Panc1 (cell line): ENCODE results near the gene PHF14. TPM values are rescaled to one million over a fixed set of nuclear protein-coding genes. Genes with fewer than 3 reads are reported as not detected.

Experiments used
- ATAC-seq: fragments of 200-7000 bp; cut with Tn5 transposase; 2 replicates; pipeline ENCODE4 v1.9.1; 2020; ENCODE audit warnings: mild to moderate bottlenecking, moderate library complexity
- BruUV-seq: library from RNA; stranded (reverse); fragments of 400-500 nt; replicated peaks from 2 replicates; lab custom pipeline; 2021; lab: Mats Ljungman, UMichigan
- CTCF ChIA-PET: fragments of 300-600 bp; sonication (Branson Sonifier 250); formaldehyde crosslinking; loops from one replicate; lab custom pipeline; 2022; ENCODE audit warnings: antibody characterized with exemption; lab: Charles Lee
- POLR2A ChIA-PET: fragments of 300-600 bp; sonication (Branson Sonifier 250); formaldehyde crosslinking; loops from one replicate; lab custom pipeline; 2022; ENCODE audit warnings: antibody characterized with exemption; lab: Charles Lee
- DNase-seq: peaks from one replicate; pipeline ENCODE4 v3.0.0-alpha.2; 2010; ENCODE audit warnings: low read depth, low spot score
- H3K27ac ChIP-seq: 2 replicates; pipeline ENCODE4 v1.5.1; 2011; ENCODE audit warnings: mild to moderate bottlenecking, low read length, inconsistent platforms
- H3K27me3 ChIP-seq: fragments of 200-500 bp; sonication (Bioruptor generic); 2 replicates; pipeline ENCODE4 v1.6.0; 2014; ENCODE audit warnings: low read length, inconsistent platforms; ENCODE audit not compliant: control insufficient read depth, insufficient read depth
- H3K36me3 ChIP-seq: fragments of 200-500 bp; sonication (Bioruptor generic); 2 replicates; pipeline ENCODE4 v1.5.1; 2014; ENCODE audit warnings: inconsistent platforms, mild to moderate bottlenecking, low read length, moderate library complexity; ENCODE audit not compliant: control insufficient read depth, insufficient read depth
- H3K4me1 ChIP-seq: 2 replicates; pipeline ENCODE4 v1.5.1; 2011; ENCODE audit warnings: inconsistent platforms, mild to moderate bottlenecking, low read length, moderate library complexity; ENCODE audit not compliant: control insufficient read depth, insufficient read depth
- H3K4me3 ChIP-seq, 2 experiments: 2 replicates each; pipeline ENCODE4 v1.5.1; 2011 to 2012; ENCODE audit warnings: low read depth in 2 of 2, low read length in 2 of 2, mild to moderate bottlenecking in 2 of 2, inconsistent platforms in 1 of 2, moderate library complexity in 1 of 2
- H3K9me3 ChIP-seq: fragments of 200-500 bp; sonication (Bioruptor generic); 2 replicates; pipeline ENCODE4 v1.5.1; 2014; ENCODE audit warnings: low read depth, mild to moderate bottlenecking, inconsistent platforms, low read length, moderate library complexity; ENCODE audit not compliant: control insufficient read depth, insufficient read depth
- CTCF ChIP-seq: fragments of 450-650 bp; IDR thresholded peaks from 2 replicates; pipeline ENCODE4 v1.5.1; 2017; ENCODE audit warnings: mild to moderate bottlenecking
- POLR2AphosphoS5 ChIP-seq: IDR thresholded peaks from 2 replicates; pipeline ENCODE4 v1.6.1; 2012; ENCODE audit warnings: mild to moderate bottlenecking, low read depth, low read length, moderate library complexity
- REST ChIP-seq, 2 experiments: IDR thresholded peaks; 2 replicates each; pipeline ENCODE4 v1.6.1; 2011 to 2012; ENCODE audit warnings: low read depth in 2 of 2, control low read depth in 1 of 2, low read length in 1 of 2, mild to moderate bottlenecking in 1 of 2, moderate library complexity in 1 of 2; ENCODE audit not compliant: insufficient read depth in 1 of 2
- SIN3A ChIP-seq: IDR thresholded peaks from 2 replicates; pipeline ENCODE4 v1.6.1; 2012; ENCODE audit warnings: low read depth, mild to moderate bottlenecking, low read length, moderate library complexity, borderline replicate concordance; ENCODE audit not compliant: insufficient read depth
- TCF7L2 ChIP-seq: IDR thresholded peaks from 2 replicates; pipeline ENCODE4 v1.6.1; 2011; ENCODE audit warnings: mild to moderate bottlenecking, low read depth, low read length, inconsistent platforms
- in situ Hi-C: cut with HindIII; loops from 2 replicates; pipeline ENCODE4 v1.10.0; 2016; ENCODE audit warnings: low sequenced_read_pairs, low pct_unique_long_range_greater_than_20kb
- intact Hi-C: fragments of 100-400 bp; cut with micrococcal nuclease; formaldehyde crosslinking; loops from one replicate; pipeline ENCODE4 v1.10.0; 2022; ENCODE audit not compliant: unreplicated experiment
- total RNA-seq: library from RNA; stranded (reverse); gene quantifications from one replicate; pipeline ENCODE4 v1.2.1, GENCODE V29; 2021; ENCODE audit not compliant: unreplicated experiment

Gene PHF14
- total RNA-seq, 1 experiment from 2014 or later = 85.6 TPM

GRCh38 chr7:11212816-11213215, 239.1 kb downstream of the PHF14 start:
- TF ChIP-seq TCF7L2 (no peak), CTCF (no peak), POLR2AphosphoS5 (no peak), SIN3A (no peak), REST (IDR thresholded peaks at IDR 0.05; ENCODE audit: insufficient read depth in 1 of 2, low read depth in 2 of 2, low read length in 1 of 2) (no peak)
- Histone ChIP-seq H3K4me1 (no peaks in the 10 kb centered on the region), H3K4me3 (no peak overlapping the region), H3K27me3 (no peaks in the 10 kb centered on the region; the same call in 1 of the 2 replicates), H3K9me3 (no peaks in the 10 kb centered on the region), H3K36me3 (no peaks in the 10 kb centered on the region), H3K27ac (no peak overlapping the region)
- no peak for ATAC-seq
- POLR2A ChIA-PET = no interaction called here
- CTCF ChIA-PET = no interaction called here
- DNase-seq = no peak
- in situ Hi-C loops = no loop called here
- intact Hi-C loops = loop anchor here (5.0 kb wide), 1 partner anchor 129 kb away; no protein-coding TSS in a partner anchor
- BruUV-seq = no TSS peak

GRCh38 chr7:11213266-11213665, 239.6 kb downstream of the PHF14 start:
- CTCF ChIA-PET = no interaction called here
- no peak for DNase-seq
- H3K4me1 ChIP-seq = no peaks in the 10 kb centered on the region
- no peak for TF ChIP-seq TCF7L2
- no peak for TF ChIP-seq POLR2AphosphoS5
- no peak for TF ChIP-seq CTCF
- TF ChIP-seq REST (IDR thresholded peaks at IDR 0.05; ENCODE audit: insufficient read depth in 1 of 2, low read depth in 2 of 2, low read length in 1 of 2) = no peak
- no peak for TF ChIP-seq SIN3A
- BruUV-seq = no TSS peak
- ATAC-seq = no peak
- in situ Hi-C loops = no loop called here
- no peaks in the 10 kb centered on the region; the same call in 1 of the 2 replicates for H3K27me3 ChIP-seq
- intact Hi-C loops = loop anchor here (5.0 kb wide), 1 partner anchor 129 kb away; no protein-coding TSS in a partner anchor
- H3K9me3 ChIP-seq = no peaks in the 10 kb centered on the region
- no peak overlapping the region for H3K4me3 ChIP-seq
- no peak overlapping the region for H3K27ac ChIP-seq
- H3K36me3 ChIP-seq = no peaks in the 10 kb centered on the region
- POLR2A ChIA-PET = no interaction called here
